Activated CD4-positive, alpha-beta memory T cell treated with anti-CD3 and anti-CD28 coated beads for 36 hours (primary cell): Measurements from ENCODE around the gene PTPRM. TPM values are rescaled to one million over a fixed set of nuclear protein-coding genes. Genes with fewer than 3 reads are reported as not detected.

Experiments used
- CTCF ChIA-PET: fragments of 350-600 bp; sonication (Branson Sonifier 250); formaldehyde crosslinking; loops from one replicate; lab custom pipeline; 2021; ENCODE audit warnings: antibody characterized with exemption, inconsistent platforms; lab: Charles Lee
- POLR2A ChIA-PET: fragments of 350-600 bp; sonication (Branson Sonifier 250); formaldehyde crosslinking; loops from one replicate; lab custom pipeline; 2021; ENCODE audit warnings: antibody characterized with exemption; lab: Charles Lee
- DNase-seq: peaks from one replicate; pipeline ENCODE4 v3.0.0-alpha.2; 2020
- H3K27ac Mint-ChIP-seq: one replicate; pipeline ENCODE4 v1.8.0; 2021; ENCODE audit warnings: mixed read lengths
- H3K27me3 Mint-ChIP-seq: one replicate; pipeline ENCODE4 v1.8.0; 2021; ENCODE audit warnings: mixed read lengths
- H3K36me3 Mint-ChIP-seq: one replicate; pipeline ENCODE4 v1.8.0; 2021; ENCODE audit warnings: mixed read lengths
- H3K4me1 Mint-ChIP-seq: one replicate; pipeline ENCODE4 v1.8.0; 2021; ENCODE audit warnings: low read depth, mixed read lengths
- H3K4me3 Mint-ChIP-seq: one replicate; pipeline ENCODE4 v1.8.0; 2021; ENCODE audit warnings: mild to moderate bottlenecking, mixed read lengths
- H3K9me3 Mint-ChIP-seq: one replicate; pipeline ENCODE4 v1.8.0; 2021; ENCODE audit warnings: mixed read lengths
- intact Hi-C: fragments of 100-400 bp; cut with micrococcal nuclease; formaldehyde crosslinking; loops from one replicate; pipeline ENCODE4 v1.15.1; 2023
- total RNA-seq, 2 experiments: library from RNA; stranded (reverse); gene quantifications; one replicate each; pipeline ENCODE4 v1.2.3, GENCODE V29; 2021

The PTPRM gene
- total RNA-seq, 2 experiments from 2014 or later: 7.0 to 8.6 TPM

- H3K4me3 Mint-ChIP-seq: no peak overlapping the region
- POLR2A ChIA-PET: no interaction called here
- DNase-seq: no peak
- H3K36me3 Mint-ChIP-seq: peaks cover 4% of the 10 kb centered on the region
- peaks cover 14% of the 10 kb centered on the region for H3K9me3 Mint-ChIP-seq
- no peaks in the 10 kb centered on the region for H3K4me1 Mint-ChIP-seq
- intact Hi-C loops: no loop called here
- H3K27ac Mint-ChIP-seq: no peak overlapping the region
- CTCF ChIA-PET: no interaction called here
- H3K27me3 Mint-ChIP-seq: no peaks in the 10 kb centered on the region
These were observed 575.1 kb downstream of the PTPRM start for GRCh38 chr18:8142131-8142711.

GRCh38 chr18:8142932-8143331, 575.8 kb downstream of the PTPRM start:
- Mint-ChIP-seq H3K9me3 (peaks cover 20% of the 10 kb centered on the region), H3K4me1 (no peaks in the 10 kb centered on the region), H3K27ac (no peak overlapping the region), H3K4me3 (no peak overlapping the region), H3K27me3 (no peaks in the 10 kb centered on the region), H3K36me3 (peaks cover 4% of the 10 kb centered on the region)
- CTCF ChIA-PET: no interaction called here
- no peak for DNase-seq
- POLR2A ChIA-PET: no interaction called here
- intact Hi-C loops: no loop called here

- Mint-ChIP-seq H3K36me3 (peaks cover 2% of the 10 kb centered on the region), H3K9me3 (peaks cover 14% of the 10 kb centered on the region), H3K27me3 (no peaks in the 10 kb centered on the region), H3K27ac (no peak overlapping the region), H3K4me3 (no peak overlapping the region), H3K4me1 (no peaks in the 10 kb centered on the region)
- POLR2A ChIA-PET: no interaction called here
- CTCF ChIA-PET: no interaction called here
- intact Hi-C loops: no loop called here
- DNase-seq: no peak
These were observed 584.1 kb downstream of the PTPRM start for GRCh38 chr18:8151181-8151580.

- H3K4me1 Mint-ChIP-seq: no peaks in the 10 kb centered on the region
- H3K27me3 Mint-ChIP-seq: no peaks in the 10 kb centered on the region
- H3K27ac Mint-ChIP-seq: no peak overlapping the region
- peaks cover 2% of the 10 kb centered on the region for H3K36me3 Mint-ChIP-seq
- intact Hi-C loops: loop anchor here (2.0 kb wide), 1 partner anchor 19 kb away; no protein-coding TSS in a partner anchor
- POLR2A ChIA-PET: no interaction called here
- DNase-seq: no peak
- no peak overlapping the region for H3K4me3 Mint-ChIP-seq
- CTCF ChIA-PET: no interaction called here
- H3K9me3 Mint-ChIP-seq: peaks cover 4% of the 10 kb centered on the region
These were observed 586.9 kb downstream of the PTPRM start for GRCh38 chr18:8153887-8154583.

GRCh38 chr18:8162802-8163201, 595.7 kb downstream of the PTPRM start:
- no peaks in the 10 kb centered on the region for H3K4me1 Mint-ChIP-seq

GRCh38 chr18:8163286-8163959, 596.3 kb downstream of the PTPRM start:
- POLR2A ChIA-PET: no interaction called here
- H3K9me3 Mint-ChIP-seq: no peaks in the 10 kb centered on the region

More at GRCh38 chr18:8162802-8163201, 595.7 kb downstream of the PTPRM start:
- DNase-seq: no peak
- intact Hi-C loops: no loop called here
- H3K4me3 Mint-ChIP-seq: no peak overlapping the region
- H3K36me3 Mint-ChIP-seq: no peaks in the 10 kb centered on the region
- no peak overlapping the region for H3K27ac Mint-ChIP-seq
- H3K9me3 Mint-ChIP-seq: peaks cover 4% of the 10 kb centered on the region
- H3K27me3 Mint-ChIP-seq: no peaks in the 10 kb centered on the region
- ChIA-PET POLR2A (no interaction called here), CTCF (no interaction called here)

GRCh38 chr18:8165095-8165494, 598.0 kb downstream of the PTPRM start:
- CTCF ChIA-PET: no interaction called here
- intact Hi-C loops: no loop called here

More at GRCh38 chr18:8163286-8163959, 596.3 kb downstream of the PTPRM start:
- Mint-ChIP-seq H3K4me3 (no peak overlapping the region), H3K4me1 (no peaks in the 10 kb centered on the region), H3K36me3 (no peaks in the 10 kb centered on the region), H3K27ac (no peak overlapping the region), H3K27me3 (no peaks in the 10 kb centered on the region)
- CTCF ChIA-PET: no interaction called here
- intact Hi-C loops: no loop called here
- DNase-seq: no peak

GRCh38 chr18:8167026-8167425, 599.9 kb downstream of the PTPRM start:
- H3K27ac Mint-ChIP-seq: no peak overlapping the region

More at GRCh38 chr18:8165095-8165494, 598.0 kb downstream of the PTPRM start:
- Mint-ChIP-seq H3K27ac (no peak overlapping the region), H3K36me3 (no peaks in the 10 kb centered on the region), H3K4me1 (no peaks in the 10 kb centered on the region), H3K4me3 (no peak overlapping the region), H3K27me3 (no peaks in the 10 kb centered on the region), H3K9me3 (no peaks in the 10 kb centered on the region)
- DNase-seq: no peak
- POLR2A ChIA-PET: no interaction called here

GRCh38 chr18:8167673-8168072, 600.6 kb downstream of the PTPRM start:
- Mint-ChIP-seq H3K4me1 (no peaks in the 10 kb centered on the region), H3K27ac (no peak overlapping the region), H3K36me3 (no peaks in the 10 kb centered on the region), H3K27me3 (no peaks in the 10 kb centered on the region), H3K9me3 (no peaks in the 10 kb centered on the region), H3K4me3 (no peak overlapping the region)
- DNase-seq: no peak
- POLR2A ChIA-PET: no interaction called here
- CTCF ChIA-PET: no interaction called here
- intact Hi-C loops: no loop called here

More at GRCh38 chr18:8167026-8167425, 599.9 kb downstream of the PTPRM start:
- no peaks in the 10 kb centered on the region for H3K9me3 Mint-ChIP-seq
- POLR2A ChIA-PET: no interaction called here
- intact Hi-C loops: no loop called here
- no peaks in the 10 kb centered on the region for H3K36me3 Mint-ChIP-seq
- no peaks in the 10 kb centered on the region for H3K27me3 Mint-ChIP-seq
- no peaks in the 10 kb centered on the region for H3K4me1 Mint-ChIP-seq
- no peak overlapping the region for H3K4me3 Mint-ChIP-seq
- no peak for DNase-seq
- CTCF ChIA-PET: no interaction called here

GRCh38 chr18:8169722-8170121, 602.6 kb downstream of the PTPRM start:
- Mint-ChIP-seq H3K27me3 (no peaks in the 10 kb centered on the region), H3K4me3 (no peak overlapping the region), H3K9me3 (no peaks in the 10 kb centered on the region), H3K27ac (no peak overlapping the region), H3K36me3 (no peaks in the 10 kb centered on the region), H3K4me1 (no peaks in the 10 kb centered on the region)
- ChIA-PET CTCF (no interaction called here), POLR2A (no interaction called here)
- no peak for DNase-seq
- intact Hi-C loops: loop anchor here (10.0 kb wide), 1 partner anchor 45 kb away; no protein-coding TSS in a partner anchor

- no peak for DNase-seq
- Mint-ChIP-seq H3K27ac (no peak overlapping the region), H3K36me3 (no peaks in the 10 kb centered on the region), H3K4me3 (no peak overlapping the region), H3K27me3 (no peaks in the 10 kb centered on the region), H3K9me3 (peaks cover 3% of the 10 kb centered on the region), H3K4me1 (no peaks in the 10 kb centered on the region)
- intact Hi-C loops: loop anchor here (10.0 kb wide), 1 partner anchor 50 kb away; no protein-coding TSS in a partner anchor
- ChIA-PET CTCF (no interaction called here), POLR2A (no interaction called here)
These were observed 607.7 kb downstream of the PTPRM start for GRCh38 chr18:8174771-8175170.

GRCh38 chr18:8175501-8176061, 608.5 kb downstream of the PTPRM start:
- H3K36me3 Mint-ChIP-seq: no peaks in the 10 kb centered on the region
- peaks cover 5% of the 10 kb centered on the region for H3K9me3 Mint-ChIP-seq
- DNase-seq: no peak
- intact Hi-C loops: loop anchor here (10.0 kb wide), 1 partner anchor 51 kb away; no protein-coding TSS in a partner anchor
- ChIA-PET CTCF (no interaction called here), POLR2A (no interaction called here)
- no peaks in the 10 kb centered on the region for H3K27me3 Mint-ChIP-seq
- H3K4me1 Mint-ChIP-seq: no peaks in the 10 kb centered on the region
- H3K27ac Mint-ChIP-seq: no peak overlapping the region
- no peak overlapping the region for H3K4me3 Mint-ChIP-seq
